ENCODE data around the gene IP6K3.

IP6K3 gene

GRCh38 chr6:33719326-33719987 is 27.2 kb downstream of the IP6K3 start:
- no peak for DNase-seq (ENCODE audit: low read depth in 1 of 2, low spot score in 1 of 2)
- Histone ChIP-seq H3K27me3 (ENCODE audit: insufficient read depth, poor library complexity, severe bottlenecking) (peaks cover 11% of the 10 kb centered on the region), H3K4me3 (replicated peaks; ENCODE audit: insufficient read depth, low read length) (no peak overlapping the region), H3K27ac (replicated peaks) (no peak overlapping the region)
- TF ChIP-seq POLR2AphosphoS5 (IDR thresholded peaks at IDR 0.05; ENCODE audit: low read depth) (no peak), CTCF (IDR thresholded peaks at IDR 0.05; ENCODE audit: insufficient read depth, low read length) (no peak), GABPA (IDR thresholded peaks at IDR 0.05; ENCODE audit: low read depth) (no peak), SPI1 (IDR thresholded peaks at IDR 0.05; ENCODE audit: borderline replicate concordance, low read depth) (no peak)
- TF ChIP-seq, protein P1, sequence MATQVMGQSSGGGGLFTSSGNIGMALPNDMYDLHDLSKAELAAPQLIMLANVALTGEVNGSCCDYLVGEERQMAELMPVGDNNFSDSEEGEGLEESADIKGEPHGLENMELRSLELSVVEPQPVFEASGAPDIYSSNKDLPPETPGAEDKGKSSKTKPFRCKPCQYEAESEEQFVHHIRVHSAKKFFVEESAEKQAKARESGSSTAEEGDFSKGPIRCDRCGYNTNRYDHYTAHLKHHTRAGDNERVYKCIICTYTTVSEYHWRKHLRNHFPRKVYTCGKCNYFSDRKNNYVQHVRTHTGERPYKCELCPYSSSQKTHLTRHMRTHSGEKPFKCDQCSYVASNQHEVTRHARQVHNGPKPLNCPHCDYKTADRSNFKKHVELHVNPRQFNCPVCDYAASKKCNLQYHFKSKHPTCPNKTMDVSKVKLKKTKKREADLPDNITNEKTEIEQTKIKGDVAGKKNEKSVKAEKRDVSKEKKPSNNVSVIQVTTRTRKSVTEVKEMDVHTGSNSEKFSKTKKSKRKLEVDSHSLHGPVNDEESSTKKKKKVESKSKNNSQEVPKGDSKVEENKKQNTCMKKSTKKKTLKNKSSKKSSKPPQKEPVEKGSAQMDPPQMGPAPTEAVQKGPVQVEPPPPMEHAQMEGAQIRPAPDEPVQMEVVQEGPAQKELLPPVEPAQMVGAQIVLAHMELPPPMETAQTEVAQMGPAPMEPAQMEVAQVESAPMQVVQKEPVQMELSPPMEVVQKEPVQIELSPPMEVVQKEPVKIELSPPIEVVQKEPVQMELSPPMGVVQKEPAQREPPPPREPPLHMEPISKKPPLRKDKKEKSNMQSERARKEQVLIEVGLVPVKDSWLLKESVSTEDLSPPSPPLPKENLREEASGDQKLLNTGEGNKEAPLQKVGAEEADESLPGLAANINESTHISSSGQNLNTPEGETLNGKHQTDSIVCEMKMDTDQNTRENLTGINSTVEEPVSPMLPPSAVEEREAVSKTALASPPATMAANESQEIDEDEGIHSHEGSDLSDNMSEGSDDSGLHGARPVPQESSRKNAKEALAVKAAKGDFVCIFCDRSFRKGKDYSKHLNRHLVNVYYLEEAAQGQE (IDR thresholded peaks at IDR 0.05; ENCODE audit: insufficient replicate concordance, low read depth), result no peak

GRCh38 chr6:33718713-33719112 is 28.0 kb downstream of the IP6K3 start:
- TF ChIP-seq GABPA (IDR thresholded peaks at IDR 0.05; ENCODE audit: low read depth) (no peak), POLR2AphosphoS5 (IDR thresholded peaks at IDR 0.05; ENCODE audit: low read depth) (no peak), CTCF (IDR thresholded peaks at IDR 0.05; ENCODE audit: insufficient read depth, low read length) (no peak), SPI1 (IDR thresholded peaks at IDR 0.05; ENCODE audit: borderline replicate concordance, low read depth) (no peak; the same call in 1 of the 2 replicates)
- TF ChIP-seq, protein P1 (IDR thresholded peaks at IDR 0.05; ENCODE audit: insufficient replicate concordance, low read depth), result no peak
- Histone ChIP-seq H3K27ac (replicated peaks) (no peak overlapping the region), H3K4me3 (replicated peaks; ENCODE audit: insufficient read depth, low read length) (no peak overlapping the region), H3K27me3 (ENCODE audit: insufficient read depth, poor library complexity, severe bottlenecking) (peaks cover 11% of the 10 kb centered on the region)
- no peak for DNase-seq (ENCODE audit: low read depth in 1 of 2, low spot score in 1 of 2)

- peaks cover 8% of the 10 kb centered on the region for H3K27me3 ChIP-seq (ENCODE audit: insufficient read depth, poor library complexity, severe bottlenecking)
- DNase-seq (ENCODE audit: low read depth in 1 of 2, low spot score in 1 of 2), result no peak
- TF ChIP-seq SPI1 (IDR thresholded peaks at IDR 0.05; ENCODE audit: borderline replicate concordance, low read depth), result no peak
- TF ChIP-seq, protein P1 (IDR thresholded peaks at IDR 0.05; ENCODE audit: insufficient replicate concordance, low read depth), result no peak
- TF ChIP-seq POLR2AphosphoS5 (IDR thresholded peaks at IDR 0.05; ENCODE audit: low read depth), result no peak
- TF ChIP-seq GABPA (IDR thresholded peaks at IDR 0.05; ENCODE audit: low read depth), result no peak
- no peak for TF ChIP-seq CTCF (IDR thresholded peaks at IDR 0.05; ENCODE audit: insufficient read depth, low read length)
- no peak overlapping the region for H3K4me3 ChIP-seq (replicated peaks; ENCODE audit: insufficient read depth, low read length)
- no peak overlapping the region for H3K27ac ChIP-seq (replicated peaks)
Measured at GRCh38 chr6:33717934-33718455, 28.7 kb downstream of the IP6K3 start.

All from HL-60 (cell line).